HepG2 (cell line): Measurements from ENCODE around the gene SPOPL. TPM values are rescaled to one million over a fixed set of nuclear protein-coding genes. Genes with fewer than 3 reads are reported as not detected.

ENCODE experiments used
- ARID4A ChIP-seq: sonication (generic); formaldehyde crosslinking; IDR thresholded peaks from 2 replicates; pipeline ENCODE4 v1.5.0; 2020; ENCODE audit warnings: mild to moderate bottlenecking, missing genetic modification reagents, borderline replicate concordance
- ATF1 ChIP-seq: IDR thresholded peaks from 2 replicates; pipeline ENCODE4 v1.6.1; 2016; ENCODE audit warnings: mild to moderate bottlenecking, control low read depth
- BATF2 ChIP-seq: sonication (generic); formaldehyde crosslinking; IDR thresholded peaks from 2 replicates; pipeline ENCODE4 v1.8.0; 2022; ENCODE audit warnings: mild to moderate bottlenecking, missing genetic modification reagents, moderate library complexity
- CENPT ChIP-seq: sonication (generic); formaldehyde crosslinking; IDR thresholded peaks from 2 replicates; pipeline ENCODE4 v1.8.0; 2022; ENCODE audit warnings: low read depth, mild to moderate bottlenecking, moderate library complexity, missing genetic modification reagents
- DZIP1 ChIP-seq: sonication (generic); formaldehyde crosslinking; IDR thresholded peaks from 2 replicates; pipeline ENCODE4 v1.5.0; 2020; ENCODE audit warnings: mild to moderate bottlenecking, missing genetic modification reagents
- FIP1L1 ChIP-seq: fragments of 200-400 bp; formaldehyde crosslinking; IDR thresholded peaks from 2 replicates; pipeline ENCODE4 v1.6.1; 2018; ENCODE audit warnings: low read depth, mild to moderate bottlenecking, low read length, moderate library complexity, borderline replicate concordance; ENCODE audit not compliant: insufficient read depth
- GLMP ChIP-seq: sonication (generic); formaldehyde crosslinking; IDR thresholded peaks from 2 replicates; pipeline ENCODE4 v1.9.0; 2021; ENCODE audit warnings: missing genetic modification reagents, mild to moderate bottlenecking, borderline replicate concordance
- HMG20B ChIP-seq: conservative IDR thresholded peaks from 2 replicates; pipeline ENCODE4 v1.6.1; 2016; ENCODE audit warnings: missing genetic modification reagents, missing compliant biosample characterization
- RFX3 ChIP-seq: IDR thresholded peaks from 2 replicates; pipeline ENCODE4 v1.6.1; 2016; ENCODE audit warnings: missing biosample characterization, missing genetic modification reagents
- TFAP4 ChIP-seq: sonication (generic); IDR thresholded peaks from 2 replicates; pipeline ENCODE4 v1.6.1; 2016; ENCODE audit warnings: low read depth, borderline replicate concordance
- WIZ ChIP-seq: sonication (generic); formaldehyde crosslinking; IDR thresholded peaks from 2 replicates; pipeline ENCODE4 v1.5.1; 2020; ENCODE audit warnings: mild to moderate bottlenecking, missing genetic modification reagents
- ZNF235 ChIP-seq: sonication (generic); formaldehyde crosslinking; IDR thresholded peaks from 2 replicates; pipeline ENCODE4 v1.8.1; 2023; ENCODE audit warnings: mild to moderate bottlenecking, missing genetic modification reagents, borderline replicate concordance
- ZNF367 ChIP-seq: sonication (generic); formaldehyde crosslinking; IDR thresholded peaks from 2 replicates; pipeline ENCODE4 v1.4.0; 2020; ENCODE audit warnings: missing genetic modification reagents, borderline replicate concordance
- ZNF703 ChIP-seq: sonication (generic); formaldehyde crosslinking; IDR thresholded peaks from 2 replicates; pipeline ENCODE4 v1.5.1; 2020; ENCODE audit warnings: missing genetic modification reagents, mild to moderate bottlenecking, moderate library complexity, borderline replicate concordance
- ZNF777 ChIP-seq: sonication (generic); formaldehyde crosslinking; IDR thresholded peaks from 2 replicates; pipeline ENCODE4 v1.4.0; 2020; ENCODE audit warnings: missing genetic modification reagents
- polyA plus RNA-seq, 8 experiments: library from polyadenylated mRNA; depleted of rRNA in 3 of 8; stranded (reverse) in 7 of 8; unstranded in 1 of 8; fragments of >200 nt; fragmentation: Illumina TruSeq in 4 of 8; extraction: Trizol in 4 of 8; gene quantifications; 2 replicates each; pipeline versions ENCODE4 v1.2.1 to v1.2.3, GENCODE V29; 2011 to 2016; ENCODE audit warnings: low read depth in 4 of 8, missing spikeins in 1 of 8, mixed read lengths in 1 of 8; ENCODE audit not compliant: insufficient read depth in 1 of 8
- total RNA-seq, 5 experiments: library from RNA; depleted of rRNA; stranded (reverse); fragments of >200 nt; fragmentation: Illumina TruSeq; extraction: Trizol; gene quantifications; 2 replicates each; pipeline ENCODE4 v1.2.3, GENCODE V29; 2016; ENCODE audit warnings: low read depth in 1 of 5

SPOPL gene
- total and polyA plus RNA-seq, 2 of the 13 experiments (the other 11 are each of a cell fraction or from before 2014, with no cell fraction given) = 12.6 to 51.6 TPM

GRCh38 chr2:138501425-138502254 is at the start of gene SPOPL (continued):
- TF ChIP-seq HMG20B (CRISPR knock-in tag) (0 out of 2 replicates have a peak, but pooled peaks have one; percentile 16), FIP1L1 (no peak), ARID4A (CRISPR knock-in tag) (peak; percentile 80), TFAP4 (peak; percentile 30; the same call in 1 of the 2 replicates), CENPT (no peak), ZNF235 (no peak), ATF1 (CRISPR knock-in tag) (no peak), ZNF777 (CRISPR knock-in tag) (peak; percentile 40; the same call in 1 of the 2 replicates), GLMP (0 out of 2 replicates have a peak, but pooled peaks have one; percentile 5), WIZ (no peak; the same call in 1 of the 2 replicates), RFX3 (CRISPR knock-in tag) (no peak), ZNF367 (CRISPR knock-in tag) (no peak), DZIP1 (CRISPR knock-in tag) (peak; percentile 85), ZNF703 (CRISPR knock-in tag) (no peak; the same call in 1 of the 2 replicates), BATF2 (no peak; the same call in 1 of the 2 replicates)
